Breast epithelium (tissue), 3 donors: ENCODE measurements around the gene GRIFIN.

Source experiments
- CTCF ChIP-seq, 3 donors: fragments of 450-650 bp; IDR thresholded peaks; one replicate each; pipeline ENCODE4 v1.5.1; 2016 to 2017; ENCODE audit warnings: antibody characterized with exemption in 3 of 3, mild to moderate bottlenecking in 3 of 3, moderate library complexity in 3 of 3
- POLR2A ChIP-seq: fragments of 450-650 bp; IDR thresholded peaks from one replicate; pipeline ENCODE4 v1.6.1; 2016; ENCODE audit warnings: antibody characterized with exemption, mild to moderate bottlenecking, moderate library complexity

GRCh38 chr7:2508327-2509215 is 32.4 kb upstream of the GRIFIN start:
- TF ChIP-seq POLR2A (no peak), CTCF (IDR thresholded peaks at IDR 0.05) (no peak)
